HG03575 (cell line): Measurements from ENCODE around the gene RTN4R.
"Not testable (repeated sequence)": the region's sequence is repeated elsewhere in the genome, so short reads cannot be mapped to it uniquely, and the experiment has no call there.

Experiments used
- ATAC-seq: cut with Tn5 transposase; IDR thresholded peaks from one replicate; pipeline ENCODE4 v1.9.1; 2021; ENCODE audit not compliant: unreplicated experiment, insufficient number of reproducible peaks, low FRiP score; ENCODE audit errors: extremely low read depth

RTN4R gene

DNA sequence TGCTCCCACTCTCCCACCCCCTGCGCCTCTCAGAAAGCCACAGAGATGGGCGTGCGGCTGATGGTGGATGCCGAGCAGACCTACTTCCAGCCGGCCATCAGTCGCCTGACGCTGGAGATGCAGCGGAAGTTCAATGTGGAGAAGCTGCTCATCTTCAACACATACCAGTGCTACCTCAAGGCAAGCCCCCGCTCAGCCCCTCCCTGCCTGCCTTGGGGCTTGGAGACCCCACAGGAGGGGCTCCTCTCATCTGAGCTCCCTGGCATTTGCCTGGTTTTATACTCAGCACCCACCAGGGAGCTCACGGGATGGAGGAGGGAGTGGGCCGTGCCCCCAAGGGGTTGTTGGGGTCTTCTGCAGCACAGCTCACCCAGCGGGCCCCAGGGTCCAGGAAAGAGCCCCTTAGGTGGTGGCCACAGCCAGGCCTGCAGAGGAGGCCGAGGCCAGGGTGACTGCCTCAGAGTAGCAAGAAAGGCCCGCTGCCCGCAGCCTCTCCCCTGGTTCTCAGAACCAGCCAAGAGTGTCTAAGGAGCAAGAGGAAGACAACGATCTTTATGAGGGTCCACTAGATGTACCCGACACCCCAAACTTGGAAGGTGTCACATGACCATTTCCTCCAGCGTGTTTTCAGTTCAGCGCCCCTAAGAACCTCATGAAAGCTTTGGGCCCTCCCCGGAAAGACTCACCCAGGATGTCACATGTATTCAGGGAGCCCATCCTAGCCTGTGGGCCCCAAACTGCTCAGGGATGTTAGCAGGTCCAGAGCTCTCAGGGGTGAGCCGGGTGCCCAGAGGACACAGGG lies 38.7 kb upstream of the RTN4R start:
- ATAC-seq: not testable (repeated sequence)

DNA sequence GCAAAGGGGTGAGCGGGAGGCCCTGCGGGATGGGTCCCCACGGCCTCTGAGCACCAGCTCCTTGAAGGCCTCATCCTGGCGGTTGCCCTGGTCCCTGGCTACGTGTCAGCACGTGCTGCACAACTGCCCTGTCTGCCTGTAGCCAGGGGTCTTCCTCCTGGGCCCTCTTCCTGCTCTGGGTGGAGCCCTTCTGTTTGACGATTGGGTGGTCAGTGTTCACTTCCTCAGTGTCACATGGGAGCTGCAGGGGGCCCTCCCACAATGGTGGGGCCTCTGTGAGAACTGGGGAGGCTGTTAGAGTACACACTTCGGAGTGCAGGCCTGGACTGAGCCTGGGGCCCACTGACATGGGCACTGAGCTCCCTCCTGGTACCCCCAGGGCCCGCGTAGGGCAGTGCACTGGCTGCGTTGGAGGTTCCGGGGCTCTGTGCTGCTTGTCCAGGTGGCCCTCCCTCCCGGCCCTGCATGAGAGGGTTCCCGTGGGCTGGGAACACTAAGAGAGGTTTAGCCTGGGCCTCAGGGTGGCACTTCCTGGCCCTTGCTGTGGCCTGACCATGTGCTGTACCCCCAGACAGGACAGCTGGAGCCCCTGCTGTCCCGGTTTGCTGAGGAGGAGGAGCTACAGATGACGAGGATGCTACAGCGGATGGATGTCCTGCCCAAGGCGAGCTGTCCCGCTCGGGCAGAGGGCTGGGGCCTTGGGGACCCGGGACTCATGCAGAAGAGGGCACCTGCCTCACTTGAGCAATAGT lies 38.0 kb upstream of the RTN4R start:
- no peak for ATAC-seq

DNA sequence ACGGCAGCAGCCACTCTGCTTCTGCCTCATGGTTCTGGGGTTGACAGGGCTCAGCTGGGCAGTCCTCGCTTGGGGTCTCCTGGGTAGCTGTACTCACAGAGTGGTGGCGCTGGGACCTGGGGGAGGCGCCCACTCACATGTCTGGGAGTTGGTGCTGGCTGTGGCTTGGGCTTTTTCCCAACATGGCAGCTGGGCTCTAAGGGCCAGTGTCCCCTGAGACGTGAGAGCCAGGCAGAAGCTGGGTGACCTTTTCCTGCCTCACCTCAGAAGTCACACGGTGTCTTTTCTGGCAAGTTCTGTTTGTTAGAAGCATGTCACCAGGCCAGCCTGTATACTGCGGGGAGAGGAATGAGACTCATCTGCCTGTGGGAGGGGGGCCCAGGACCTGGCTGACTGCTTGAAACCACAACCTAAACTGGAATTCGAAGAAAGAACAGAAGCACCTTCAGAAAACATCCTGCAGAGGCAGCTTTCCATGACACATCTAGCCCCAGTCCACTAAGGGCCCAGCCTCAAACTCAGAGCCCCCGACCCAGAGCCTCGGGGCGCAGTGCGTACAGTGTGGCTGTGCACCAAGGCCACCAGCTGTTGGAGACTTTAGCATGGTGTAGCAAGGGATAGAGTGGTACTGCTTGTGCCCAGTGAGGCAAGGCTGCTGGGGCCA lies 37.2 kb upstream of the RTN4R start:
- ATAC-seq: not testable (repeated sequence)

DNA sequence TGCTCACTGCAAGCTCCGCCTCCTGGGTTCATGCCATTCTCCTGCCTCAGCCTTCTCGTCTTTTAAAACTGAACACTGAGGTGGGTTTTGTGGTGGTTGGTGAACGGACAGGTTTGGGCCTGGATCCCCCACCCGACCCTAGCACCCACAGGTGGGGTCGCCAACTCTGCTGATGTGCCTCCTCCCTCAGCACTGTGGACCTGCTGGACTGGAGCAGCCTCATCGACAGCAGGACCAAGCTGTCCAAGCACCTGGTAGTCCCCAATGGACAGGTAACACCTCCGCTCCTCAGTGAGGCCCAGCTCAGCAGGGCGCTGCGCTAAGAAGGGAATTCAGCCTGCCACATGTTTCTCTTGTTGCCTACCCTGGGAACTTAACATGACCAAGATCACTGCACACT lies 36.5 kb upstream of the RTN4R start:
- no peak for ATAC-seq

DNA sequence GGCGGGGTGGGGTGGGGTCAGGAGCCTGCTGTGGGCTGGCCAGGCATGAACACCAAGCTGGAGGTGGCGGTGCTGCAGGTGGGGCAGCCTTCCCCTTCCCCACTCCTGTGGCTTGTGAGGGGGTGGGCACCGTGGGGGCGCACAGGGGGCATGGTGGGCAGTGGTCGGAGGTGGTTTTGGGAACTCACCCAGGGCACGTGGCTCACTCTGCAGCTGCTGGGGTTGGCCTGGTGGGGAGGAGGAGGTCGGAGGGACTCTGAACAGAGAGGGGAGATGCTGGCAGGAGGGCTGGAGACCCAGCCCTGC lies 35.1 kb upstream of the RTN4R start:
- ATAC-seq: not testable (repeated sequence)

DNA sequence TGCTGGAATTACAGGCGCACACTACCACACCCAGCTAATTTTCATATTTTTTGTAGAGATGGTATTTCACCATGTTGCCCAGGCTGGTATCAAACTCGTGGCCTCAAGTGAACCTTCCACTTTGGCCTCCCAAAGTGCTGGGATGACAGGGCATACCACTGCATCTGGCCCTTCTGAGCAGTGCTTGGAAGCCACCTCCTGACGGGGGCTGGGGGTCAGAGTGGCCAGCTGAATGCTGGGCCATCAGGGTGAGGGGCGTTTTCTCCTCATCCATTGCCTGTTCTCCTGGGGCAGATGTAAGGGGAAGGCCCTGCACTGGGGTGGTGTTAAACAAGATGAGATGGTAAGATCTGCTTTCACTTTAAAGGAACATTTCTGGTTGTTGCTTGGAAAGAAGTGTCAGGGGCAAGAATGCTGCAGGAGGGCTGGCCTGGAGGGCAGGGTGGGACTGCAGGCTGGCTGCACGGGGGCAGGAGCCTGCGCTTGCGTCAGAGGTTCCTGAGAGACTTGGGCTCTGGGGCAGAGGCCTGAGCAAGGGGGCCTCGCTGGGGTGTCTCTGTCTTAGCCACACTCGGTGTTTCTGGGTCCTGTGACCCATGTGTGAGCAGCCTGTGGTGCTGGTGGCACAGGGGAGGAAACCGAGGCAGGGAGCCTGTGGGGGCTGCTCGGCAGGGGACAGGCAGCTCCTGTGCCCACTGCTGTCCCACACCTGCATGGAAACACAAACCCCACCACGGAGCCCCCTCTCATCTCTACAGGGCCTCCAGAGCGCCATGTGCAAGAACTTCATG lies 34.5 kb upstream of the RTN4R start:
- no peak for ATAC-seq

DNA sequence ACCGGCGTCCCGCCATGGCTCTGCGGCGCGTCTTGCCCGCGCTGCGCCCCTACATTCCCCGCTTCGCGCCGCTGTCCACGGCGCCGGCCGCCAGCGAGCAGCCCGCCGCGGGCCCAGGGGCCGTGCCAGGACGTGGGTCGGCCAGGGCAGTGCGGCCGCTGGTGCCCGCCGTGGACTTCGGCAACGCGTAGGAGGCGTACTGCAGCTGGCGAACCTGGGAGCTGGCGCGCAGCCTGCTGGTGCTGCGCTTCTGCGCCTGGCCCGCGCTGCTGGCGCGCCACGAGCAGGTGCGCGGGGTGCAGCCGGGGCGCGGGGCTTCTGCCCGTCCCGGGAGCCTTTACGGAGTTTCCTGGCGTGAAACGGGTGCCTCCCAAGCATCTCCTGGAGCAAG lies 31.6 kb upstream of the RTN4R start:
- ATAC-seq: no peak

DNA sequence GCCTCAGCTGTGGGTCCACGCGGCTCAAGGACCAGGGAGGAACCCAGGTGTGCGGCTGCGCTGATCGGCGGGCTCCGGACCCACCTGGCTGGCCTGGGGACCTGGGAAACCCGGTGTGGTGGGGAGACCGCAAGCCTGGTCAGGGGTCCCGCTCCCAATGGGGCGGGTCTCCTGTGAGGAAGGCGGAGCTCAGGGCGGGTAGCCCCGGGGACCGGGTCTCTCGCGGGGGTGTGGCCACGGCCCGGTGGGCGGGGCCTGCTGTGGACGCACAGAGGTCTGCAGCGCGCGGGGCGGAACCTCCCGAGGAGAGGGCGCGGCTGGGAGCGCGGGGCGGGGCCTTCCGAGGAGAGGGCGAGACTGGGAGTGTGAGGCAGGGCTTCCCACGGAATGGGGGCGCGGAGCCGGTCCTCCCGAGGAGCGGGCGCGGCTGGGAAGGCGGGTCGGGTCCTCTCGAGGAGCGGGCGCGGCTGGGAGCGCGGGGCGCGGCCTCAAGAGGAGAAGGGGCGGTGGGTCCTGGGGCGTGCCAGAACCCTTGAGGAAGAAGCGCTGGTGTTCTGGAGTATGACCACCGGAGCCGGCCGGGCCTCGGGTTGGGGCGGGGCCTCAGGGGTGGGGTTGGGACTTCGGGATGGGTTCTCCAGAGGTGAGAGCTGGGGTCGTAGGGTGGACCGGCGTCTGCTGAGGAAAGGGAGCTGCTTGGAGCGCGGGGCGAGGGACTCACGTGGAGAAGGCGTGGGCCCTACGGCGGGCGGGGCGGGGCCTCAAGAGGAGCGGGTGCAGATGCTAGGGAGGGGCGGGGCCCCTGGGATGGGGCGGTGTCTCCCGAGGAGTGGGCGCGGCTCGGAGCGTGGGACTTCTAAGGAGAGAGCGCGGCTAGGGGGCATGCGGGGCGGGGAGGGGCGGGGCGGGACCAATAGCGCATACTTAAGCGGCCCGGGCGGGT lies 31.0 kb upstream of the RTN4R start:
- ATAC-seq: no peak

DNA sequence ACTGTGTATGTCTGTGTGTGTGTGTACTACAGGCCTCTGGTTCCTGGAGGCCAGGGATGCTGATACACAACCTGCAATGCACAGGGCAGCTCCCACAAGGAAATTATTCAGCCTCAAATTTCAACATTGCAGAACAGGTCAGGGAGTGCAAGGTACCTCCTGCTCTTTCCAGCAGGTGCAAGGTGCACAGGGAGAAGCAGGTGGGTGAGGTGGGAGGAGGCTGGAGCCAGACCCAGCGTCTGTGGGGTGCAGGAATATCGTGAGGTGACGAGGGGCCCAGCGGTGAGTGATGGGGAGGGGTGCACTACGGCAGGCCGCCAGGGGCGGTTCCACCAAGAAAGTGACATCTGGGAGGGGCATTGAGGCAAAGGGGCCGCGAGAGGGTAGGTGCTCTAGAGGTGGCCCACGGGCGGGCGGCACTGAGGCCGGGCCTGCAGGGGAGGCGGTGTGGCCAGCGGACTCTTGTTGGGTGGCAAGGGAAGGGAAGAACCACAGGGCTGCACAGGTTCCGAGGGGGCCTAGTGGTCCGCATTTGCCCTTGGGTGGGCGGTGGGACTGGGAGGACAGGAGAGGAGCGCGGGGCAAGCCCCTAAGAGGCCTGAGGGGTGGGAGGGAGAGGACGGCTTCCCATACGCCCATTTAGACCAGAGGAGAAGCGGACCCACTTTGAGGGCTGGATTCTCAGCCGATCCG lies 30.1 kb upstream of the RTN4R start:
- ATAC-seq: no peak

DNA sequence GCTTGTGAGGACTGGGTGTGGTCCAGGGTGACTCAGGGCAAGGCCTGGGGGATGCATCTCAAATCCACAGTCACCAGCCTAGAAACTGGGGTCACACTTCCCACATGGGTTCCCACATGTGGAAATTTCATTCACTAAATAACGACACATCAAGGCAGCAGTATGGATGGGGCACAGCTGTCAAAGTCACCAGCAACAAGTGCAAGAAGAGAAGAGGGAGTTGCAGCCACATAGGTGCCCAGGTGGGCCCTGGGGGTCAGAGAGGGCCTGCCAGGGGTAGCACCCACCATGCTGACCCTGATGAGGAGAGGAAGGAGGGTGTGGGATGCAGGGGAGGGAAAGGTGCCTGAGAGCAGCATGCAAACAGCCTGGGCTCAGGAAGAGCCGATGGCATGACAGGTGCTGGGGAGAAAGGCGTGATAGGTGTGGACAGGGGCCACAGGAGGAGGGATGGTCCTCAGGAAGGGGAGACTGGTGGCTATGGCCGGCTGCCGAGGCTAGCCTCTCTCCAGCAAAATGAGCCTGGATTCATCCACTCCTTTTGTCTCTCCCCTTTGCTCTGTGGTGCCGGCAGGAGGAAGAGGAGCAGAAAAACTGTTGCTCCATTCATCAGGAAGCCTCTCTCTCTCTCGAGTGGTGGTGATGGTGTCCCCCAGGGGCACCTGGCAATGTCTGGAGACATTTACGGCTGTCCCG lies 29.4 kb upstream of the RTN4R start:
- ATAC-seq: no peak

DNA sequence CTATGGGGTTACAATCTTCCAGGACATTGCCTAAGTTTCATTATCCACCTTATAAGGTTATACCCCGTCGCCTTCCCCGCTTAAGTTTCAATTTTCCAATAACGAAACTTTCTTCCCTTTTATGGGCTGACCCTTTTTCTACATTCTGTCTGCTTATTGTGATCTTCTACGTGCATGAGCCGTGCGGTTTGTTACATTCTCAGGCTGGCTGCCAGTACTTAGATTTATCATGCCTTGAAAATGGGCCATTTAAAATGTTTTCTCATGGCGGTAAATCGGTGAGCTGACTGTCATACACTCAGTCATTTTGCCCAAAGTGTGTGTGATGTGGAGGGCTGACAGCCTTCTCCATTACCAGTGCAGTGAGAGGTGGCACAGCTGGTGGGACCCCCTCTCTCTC lies 28.5 kb upstream of the RTN4R start:
- ATAC-seq: no peak

DNA sequence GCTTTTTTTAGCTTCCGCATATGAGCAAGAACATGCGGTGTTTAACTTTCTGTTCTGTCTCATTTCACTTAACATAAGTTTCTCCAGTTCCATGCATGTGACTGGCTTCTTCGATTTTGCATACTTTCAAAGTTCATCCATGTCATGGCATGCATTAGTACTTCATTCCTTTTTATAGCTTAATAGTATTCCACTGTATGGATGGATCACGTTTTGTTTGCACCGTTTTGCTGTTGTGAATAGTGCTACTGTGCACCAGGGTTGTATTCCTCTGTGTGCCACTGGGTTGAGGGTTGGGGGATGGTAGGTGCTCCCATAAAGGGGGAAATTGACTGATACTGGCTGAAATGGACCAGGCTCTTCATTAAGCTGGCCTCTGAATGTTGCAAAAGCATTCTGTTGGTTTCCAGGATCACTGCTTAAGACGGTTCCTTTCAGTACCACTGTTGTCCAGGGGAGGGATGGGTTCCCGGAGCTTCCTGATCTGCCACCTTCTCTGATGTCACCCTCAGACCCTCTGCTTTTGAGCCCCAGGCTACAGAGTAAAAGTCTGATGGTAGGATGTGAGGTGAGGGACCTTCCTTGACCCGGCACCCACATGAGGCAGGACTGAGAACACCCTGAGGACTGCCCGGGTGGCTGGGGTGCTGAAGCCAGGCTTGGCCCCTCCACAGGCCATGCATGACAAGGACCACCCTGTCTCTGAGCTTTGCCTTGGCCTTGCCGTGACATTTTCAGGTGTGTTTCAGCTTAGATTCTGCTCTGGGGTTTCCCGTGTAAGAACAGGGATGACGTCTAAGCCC lies 27.3 kb upstream of the RTN4R start:
- ATAC-seq: no peak

DNA sequence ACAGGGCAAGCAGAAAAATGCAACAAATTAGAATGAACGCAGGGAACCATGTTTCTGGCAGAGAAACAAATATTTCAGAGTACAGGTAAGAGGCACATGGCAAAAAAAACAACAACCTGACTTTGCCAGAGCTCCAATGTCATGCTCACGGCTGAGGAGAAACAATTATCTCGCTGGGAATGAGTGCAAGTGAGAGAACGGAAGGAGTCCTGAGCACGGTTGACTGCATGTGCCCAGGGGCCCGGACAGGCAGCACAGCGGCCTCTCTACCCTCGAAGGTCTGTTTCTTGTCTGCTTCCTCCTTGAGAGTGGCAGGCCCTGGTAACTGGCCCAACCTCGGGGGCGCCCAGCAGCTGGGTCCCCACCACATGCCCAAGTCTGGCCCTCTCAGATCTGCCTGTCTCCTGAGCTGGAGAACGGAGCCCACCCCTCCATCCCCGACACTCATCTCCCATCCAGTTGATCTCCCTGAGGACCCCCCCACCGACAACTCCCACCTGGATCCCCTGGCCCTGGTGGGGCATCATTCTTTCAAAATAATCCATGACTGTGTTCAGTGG lies 24.6 kb upstream of the RTN4R start:
- ATAC-seq: no peak

DNA sequence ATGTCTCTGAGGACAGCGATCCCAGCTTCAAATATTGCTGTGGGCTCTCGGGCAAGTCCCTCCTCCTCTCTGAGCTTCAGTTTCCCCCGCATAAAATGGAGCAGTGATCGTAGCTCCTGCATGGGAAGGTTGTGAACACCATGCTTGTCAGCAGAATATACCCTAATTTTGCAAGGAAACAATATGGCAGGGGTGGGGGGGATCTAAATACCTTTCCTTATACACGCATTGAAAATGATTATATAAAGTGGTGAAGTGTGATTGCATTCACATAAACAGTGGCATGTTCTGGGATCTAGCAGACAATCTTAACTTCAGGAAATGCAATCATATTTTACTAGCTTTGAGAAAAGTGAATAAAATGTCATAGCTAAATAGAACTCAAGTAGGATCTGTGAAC lies 24.0 kb upstream of the RTN4R start:
- ATAC-seq: no peak

DNA sequence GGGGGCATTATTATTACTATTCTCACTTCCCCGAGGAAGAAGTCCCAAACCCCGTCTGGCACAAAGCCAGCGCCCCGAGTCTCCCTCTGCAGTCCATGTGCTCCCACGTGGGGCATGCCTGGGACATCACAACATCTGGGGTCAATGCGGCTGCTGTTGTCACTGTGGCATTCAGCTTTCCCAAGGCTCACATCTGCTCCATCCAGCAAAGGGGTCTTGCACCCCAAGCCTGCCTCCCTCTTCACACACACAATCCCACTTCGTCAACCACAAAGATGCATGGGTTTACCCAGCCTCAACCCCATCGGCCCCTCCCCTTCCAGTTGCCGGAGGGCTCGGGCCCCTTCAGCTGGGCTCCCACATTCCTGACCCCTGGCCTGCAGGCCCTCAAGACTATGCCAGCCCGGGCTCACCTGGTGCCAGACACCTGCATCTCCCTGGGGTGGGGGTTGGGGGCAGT lies 23.5 kb upstream of the RTN4R start:
- no peak for ATAC-seq

DNA sequence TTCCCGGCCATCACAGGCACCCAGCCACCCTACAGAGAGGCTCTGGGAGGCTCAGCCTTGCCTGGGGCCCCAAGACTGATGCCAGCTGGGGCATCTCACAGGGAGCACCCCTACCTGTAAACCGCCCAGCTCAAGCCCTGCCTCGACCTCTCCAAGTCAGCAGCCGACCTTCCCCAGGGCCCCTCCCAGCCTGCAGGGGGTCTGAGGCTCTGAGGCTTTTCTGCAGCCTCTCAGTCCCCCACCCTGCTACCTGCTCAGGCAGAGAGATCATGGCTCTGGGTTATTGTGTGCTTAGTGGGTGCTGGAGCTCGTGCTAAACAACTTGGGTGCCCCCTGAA lies 23.1 kb upstream of the RTN4R start:
- ATAC-seq: no peak
